ENCODE measurements around the gene PRKCH. TPM values are rescaled to one million over a fixed set of nuclear protein-coding genes. Genes with fewer than 3 reads are reported as not detected.

Gene PRKCH
- total and polyA plus RNA-seq, 2 of the 13 experiments (the other 11 are each of a cell fraction or from before 2014, with no cell fraction given) = 0.48 to 1.3 TPM

DNA sequence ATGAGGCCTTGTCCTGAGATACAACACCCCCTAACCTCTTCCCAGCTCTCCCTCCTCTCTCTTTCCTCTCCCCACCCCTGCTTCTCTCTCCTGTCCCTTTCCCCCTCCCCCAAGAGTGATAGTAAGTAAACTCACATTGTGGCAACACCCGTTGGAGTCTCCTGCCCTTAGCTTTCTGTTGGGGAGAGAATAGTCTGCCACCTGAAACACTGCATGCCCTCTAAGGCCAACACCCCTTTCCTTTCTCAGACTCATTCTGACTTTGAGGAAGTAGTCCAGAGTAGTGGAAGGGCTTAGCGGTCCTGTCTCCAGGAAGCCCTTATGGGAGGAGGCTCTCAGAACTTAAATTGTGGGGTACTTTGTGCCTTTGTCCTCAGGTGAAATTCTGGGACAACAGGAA, 95.2 kb downstream of the PRKCH start:
- H4K20me1 ChIP-seq (ENCODE audit: insufficient read depth, low read length) = no peaks in the 10 kb centered on the region
- H3K27ac ChIP-seq (ENCODE audit: extremely low read length, insufficient read depth, low read length) = no peak overlapping the region
- in situ Hi-C loops (cut with HindIII; ENCODE audit: extremely low pct_ligation_motif_present, low pct_unique_long_range_greater_than_20kb) (no loop called here), intact Hi-C loops (cut with micrococcal nuclease; ENCODE audit: unreplicated experiment) (no loop called here)
- no peaks in the 10 kb centered on the region for H3K36me3 ChIP-seq (replicated peaks in 1 of 2; ENCODE audit: control insufficient read depth in 1 of 2, insufficient read depth in 2 of 2, low read length in 2 of 2)
- no TSS peak for BruUV-seq (replicated peaks)
- H2AFZ ChIP-seq (ENCODE audit: low read length) = no peak overlapping the region
- 33% methylated on average over 2 of the region's 2 CpGs for WGBS (ENCODE audit: low lambda C conversion rate)
- TF ChIP-seq ZNF274 (CRISPR knock-in tag; IDR thresholded peaks at IDR 0.05) (no peak), BORCS8-MEF2B (CRISPR knock-in tag; IDR thresholded peaks at IDR 0.05) (no peak), NFE2L2 (IDR thresholded peaks at IDR 0.05; ENCODE audit: low read length) (no peak), NBN (conservative IDR thresholded peaks at IDR 0.05) (no peak), ZBTB3 (CRISPR knock-in tag; IDR thresholded peaks at IDR 0.05; ENCODE audit: borderline replicate concordance, low read depth) (no peak), POGZ (CRISPR knock-in tag; IDR thresholded peaks at IDR 0.05) (no peak), FOXA1 (IDR thresholded peaks at IDR 0.05) (no peak), FOXA1 (CRISPR knock-in tag; IDR thresholded peaks at IDR 0.05) (no peak), FOXK2 (IDR thresholded peaks at IDR 0.05) (no peak), CENPX (CRISPR knock-in tag; IDR thresholded peaks at IDR 0.05) (no peak), ZNF7 (CRISPR knock-in tag; IDR thresholded peaks at IDR 0.05) (no peak), ZNF598 (CRISPR knock-in tag; IDR thresholded peaks at IDR 0.05; ENCODE audit: borderline replicate concordance) (no peak), ZNF672 (CRISPR knock-in tag; IDR thresholded peaks at IDR 0.05) (no peak)
- TF ChIP-seq, protein P1, sequence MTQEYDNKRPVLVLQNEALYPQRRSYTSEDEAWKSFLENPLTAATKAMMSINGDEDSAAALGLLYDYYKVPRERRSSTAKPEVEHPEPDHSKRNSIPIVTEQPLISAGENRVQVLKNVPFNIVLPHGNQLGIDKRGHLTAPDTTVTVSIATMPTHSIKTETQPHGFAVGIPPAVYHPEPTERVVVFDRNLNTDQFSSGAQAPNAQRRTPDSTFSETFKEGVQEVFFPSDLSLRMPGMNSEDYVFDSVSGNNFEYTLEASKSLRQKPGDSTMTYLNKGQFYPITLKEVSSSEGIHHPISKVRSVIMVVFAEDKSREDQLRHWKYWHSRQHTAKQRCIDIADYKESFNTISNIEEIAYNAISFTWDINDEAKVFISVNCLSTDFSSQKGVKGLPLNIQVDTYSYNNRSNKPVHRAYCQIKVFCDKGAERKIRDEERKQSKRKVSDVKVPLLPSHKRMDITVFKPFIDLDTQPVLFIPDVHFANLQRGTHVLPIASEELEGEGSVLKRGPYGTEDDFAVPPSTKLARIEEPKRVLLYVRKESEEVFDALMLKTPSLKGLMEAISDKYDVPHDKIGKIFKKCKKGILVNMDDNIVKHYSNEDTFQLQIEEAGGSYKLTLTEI (CRISPR knock-in tag; conservative IDR thresholded peaks at IDR 0.05) = no peak
- TF ChIP-seq, protein P2, sequence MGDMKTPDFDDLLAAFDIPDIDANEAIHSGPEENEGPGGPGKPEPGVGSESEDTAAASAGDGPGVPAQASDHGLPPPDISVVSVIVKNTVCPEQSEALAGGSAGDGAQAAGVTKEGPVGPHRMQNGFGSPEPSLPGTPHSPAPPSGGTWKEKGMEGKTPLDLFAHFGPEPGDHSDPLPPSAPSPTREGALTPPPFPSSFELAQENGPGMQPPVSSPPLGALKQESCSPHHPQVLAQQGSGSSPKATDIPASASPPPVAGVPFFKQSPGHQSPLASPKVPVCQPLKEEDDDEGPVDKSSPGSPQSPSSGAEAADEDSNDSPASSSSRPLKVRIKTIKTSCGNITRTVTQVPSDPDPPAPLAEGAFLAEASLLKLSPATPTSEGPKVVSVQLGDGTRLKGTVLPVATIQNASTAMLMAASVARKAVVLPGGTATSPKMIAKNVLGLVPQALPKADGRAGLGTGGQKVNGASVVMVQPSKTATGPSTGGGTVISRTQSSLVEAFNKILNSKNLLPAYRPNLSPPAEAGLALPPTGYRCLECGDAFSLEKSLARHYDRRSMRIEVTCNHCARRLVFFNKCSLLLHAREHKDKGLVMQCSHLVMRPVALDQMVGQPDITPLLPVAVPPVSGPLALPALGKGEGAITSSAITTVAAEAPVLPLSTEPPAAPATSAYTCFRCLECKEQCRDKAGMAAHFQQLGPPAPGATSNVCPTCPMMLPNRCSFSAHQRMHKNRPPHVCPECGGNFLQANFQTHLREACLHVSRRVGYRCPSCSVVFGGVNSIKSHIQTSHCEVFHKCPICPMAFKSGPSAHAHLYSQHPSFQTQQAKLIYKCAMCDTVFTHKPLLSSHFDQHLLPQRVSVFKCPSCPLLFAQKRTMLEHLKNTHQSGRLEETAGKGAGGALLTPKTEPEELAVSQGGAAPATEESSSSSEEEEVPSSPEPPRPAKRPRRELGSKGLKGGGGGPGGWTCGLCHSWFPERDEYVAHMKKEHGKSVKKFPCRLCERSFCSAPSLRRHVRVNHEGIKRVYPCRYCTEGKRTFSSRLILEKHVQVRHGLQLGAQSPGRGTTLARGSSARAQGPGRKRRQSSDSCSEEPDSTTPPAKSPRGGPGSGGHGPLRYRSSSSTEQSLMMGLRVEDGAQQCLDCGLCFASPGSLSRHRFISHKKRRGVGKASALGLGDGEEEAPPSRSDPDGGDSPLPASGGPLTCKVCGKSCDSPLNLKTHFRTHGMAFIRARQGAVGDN (CRISPR knock-in tag; IDR thresholded peaks at IDR 0.05) = no peak
- H3K4me1 ChIP-seq (ENCODE audit: insufficient read depth, low read length) = no peaks in the 10 kb centered on the region
- no peak overlapping the region for H3K9ac ChIP-seq (ENCODE audit: insufficient read depth, low read depth, low read length)
- H3K4me2 ChIP-seq (ENCODE audit: low read depth, low read length) = no peak overlapping the region
- no peaks in the 10 kb centered on the region for H3K79me2 ChIP-seq (ENCODE audit: insufficient read depth, low read length)
- DNase-seq (ENCODE audit: low spot score) (no peak), ATAC-seq (no peak), FAIRE-seq (no peak)
- H3K9me3 ChIP-seq (ENCODE audit: low read length) = no peaks in the 10 kb centered on the region
- CTCF ChIA-PET (ENCODE audit: low intra/inter-chr PET ratio, low total read pairs) = no interaction called here
- peaks cover 2 to 7% of the 10 kb centered on the region in 2 experiments; a peak in 2 of 5 replicates for H3K27me3 ChIP-seq (ENCODE audit: control insufficient read depth in 1 of 2, insufficient read depth in 2 of 2, low read length in 2 of 2)
- POLR2A ChIA-PET = no interaction called here
- H3K4me3 ChIP-seq (replicated peaks in 1 of 3; ENCODE audit: insufficient read depth in 1 of 3, low read depth in 2 of 3, low read length in 3 of 3) = no peak overlapping the region
